H1 (cell line): Measurements from ENCODE around the gene NUP188. TPM values are rescaled to one million over a fixed set of nuclear protein-coding genes. Genes with fewer than 3 reads are reported as not detected.

Source experiments
- KDM5A ChIP-seq: fragments of 200-600 bp; IDR thresholded peaks from 2 replicates; pipeline ENCODE4 v1.7.1; 2012; ENCODE audit warnings: mild to moderate bottlenecking, low read length, inconsistent platforms, mixed read lengths
- SIRT6 ChIP-seq: IDR thresholded peaks from one replicate; pipeline ENCODE4 v1.7.1; 2012; ENCODE audit warnings: low read length, inconsistent platforms
- SIX5 ChIP-seq: IDR thresholded peaks from 2 replicates; pipeline ENCODE4 v1.6.1; 2011; ENCODE audit warnings: mild to moderate bottlenecking, low read depth, low read length
- SRF ChIP-seq: IDR thresholded peaks from 2 replicates; pipeline ENCODE4 v1.6.1; 2011; ENCODE audit warnings: mild to moderate bottlenecking, low read depth, low read length, moderate library complexity
- polyA plus RNA-seq, 7 experiments: library from polyadenylated mRNA; depleted of rRNA in 3 of 7; stranded (reverse) in 5 of 7; unstranded in 2 of 7; fragments of >200 nt in 5 of 7; fragments of 200-250 nt in 2 of 7; gene quantifications; 1 replicate in 5 of 7; 2 replicates in 1 of 7; 4 replicates in 1 of 7; pipeline versions ENCODE4 v1.2.1 to v1.2.3, GENCODE V29; 2011 to 2013; ENCODE audit warnings: missing spikeins in 2 of 7, mixed read lengths in 2 of 7
- total RNA-seq: library from RNA; stranded (reverse); fragmentation: NEBNext Ultra II Directional; extraction: Animal tissue kit (Norgen Biotek cat#: 25700); gene quantifications from 2 replicates; pipeline ENCODE4 v1.2.1, GENCODE V29; 2021
- TF ChIP-seq, protein P1 (sequence below): fragments of 300-600 bp; sonication (generic); IDR thresholded peaks from 2 replicates; pipeline ENCODE4 v1.7.1; 2012; ENCODE audit warnings: low read length, moderate library complexity, mild to moderate bottlenecking, inconsistent platforms; ENCODE audit not compliant: insufficient replicate concordance
- TF ChIP-seq, protein P2 (sequence below): IDR thresholded peaks from 2 replicates; pipeline ENCODE4 v1.6.1; 2012; ENCODE audit warnings: low read length, inconsistent platforms

Gene NUP188
- total and polyA plus RNA-seq, 2 of the 8 experiments (the other 6 are each of a cell fraction or from before 2014, with no cell fraction given): 90.1 to 111 TPM

DNA sequence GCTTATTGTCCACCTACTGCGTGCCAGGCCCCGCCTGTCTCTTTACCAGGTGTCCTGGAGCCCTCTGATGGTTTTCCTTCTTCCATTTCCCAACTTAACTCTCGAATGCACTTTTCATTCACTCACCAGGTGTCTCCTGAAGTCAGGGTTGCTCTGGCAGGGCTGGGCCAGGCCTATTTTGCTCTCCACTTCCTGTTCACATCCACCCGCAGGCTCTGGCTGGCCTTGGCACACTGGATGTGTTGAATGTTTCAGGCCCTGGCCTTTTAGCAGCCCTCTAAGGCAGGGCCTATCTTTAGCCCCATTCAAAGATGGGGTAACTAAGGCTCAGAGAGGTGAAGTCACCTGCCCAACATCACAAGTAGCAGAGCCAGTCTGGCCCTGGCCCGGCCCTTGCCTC, 49.1 kb upstream of the NUP188 start (continued):
- TF ChIP-seq, protein P1, sequence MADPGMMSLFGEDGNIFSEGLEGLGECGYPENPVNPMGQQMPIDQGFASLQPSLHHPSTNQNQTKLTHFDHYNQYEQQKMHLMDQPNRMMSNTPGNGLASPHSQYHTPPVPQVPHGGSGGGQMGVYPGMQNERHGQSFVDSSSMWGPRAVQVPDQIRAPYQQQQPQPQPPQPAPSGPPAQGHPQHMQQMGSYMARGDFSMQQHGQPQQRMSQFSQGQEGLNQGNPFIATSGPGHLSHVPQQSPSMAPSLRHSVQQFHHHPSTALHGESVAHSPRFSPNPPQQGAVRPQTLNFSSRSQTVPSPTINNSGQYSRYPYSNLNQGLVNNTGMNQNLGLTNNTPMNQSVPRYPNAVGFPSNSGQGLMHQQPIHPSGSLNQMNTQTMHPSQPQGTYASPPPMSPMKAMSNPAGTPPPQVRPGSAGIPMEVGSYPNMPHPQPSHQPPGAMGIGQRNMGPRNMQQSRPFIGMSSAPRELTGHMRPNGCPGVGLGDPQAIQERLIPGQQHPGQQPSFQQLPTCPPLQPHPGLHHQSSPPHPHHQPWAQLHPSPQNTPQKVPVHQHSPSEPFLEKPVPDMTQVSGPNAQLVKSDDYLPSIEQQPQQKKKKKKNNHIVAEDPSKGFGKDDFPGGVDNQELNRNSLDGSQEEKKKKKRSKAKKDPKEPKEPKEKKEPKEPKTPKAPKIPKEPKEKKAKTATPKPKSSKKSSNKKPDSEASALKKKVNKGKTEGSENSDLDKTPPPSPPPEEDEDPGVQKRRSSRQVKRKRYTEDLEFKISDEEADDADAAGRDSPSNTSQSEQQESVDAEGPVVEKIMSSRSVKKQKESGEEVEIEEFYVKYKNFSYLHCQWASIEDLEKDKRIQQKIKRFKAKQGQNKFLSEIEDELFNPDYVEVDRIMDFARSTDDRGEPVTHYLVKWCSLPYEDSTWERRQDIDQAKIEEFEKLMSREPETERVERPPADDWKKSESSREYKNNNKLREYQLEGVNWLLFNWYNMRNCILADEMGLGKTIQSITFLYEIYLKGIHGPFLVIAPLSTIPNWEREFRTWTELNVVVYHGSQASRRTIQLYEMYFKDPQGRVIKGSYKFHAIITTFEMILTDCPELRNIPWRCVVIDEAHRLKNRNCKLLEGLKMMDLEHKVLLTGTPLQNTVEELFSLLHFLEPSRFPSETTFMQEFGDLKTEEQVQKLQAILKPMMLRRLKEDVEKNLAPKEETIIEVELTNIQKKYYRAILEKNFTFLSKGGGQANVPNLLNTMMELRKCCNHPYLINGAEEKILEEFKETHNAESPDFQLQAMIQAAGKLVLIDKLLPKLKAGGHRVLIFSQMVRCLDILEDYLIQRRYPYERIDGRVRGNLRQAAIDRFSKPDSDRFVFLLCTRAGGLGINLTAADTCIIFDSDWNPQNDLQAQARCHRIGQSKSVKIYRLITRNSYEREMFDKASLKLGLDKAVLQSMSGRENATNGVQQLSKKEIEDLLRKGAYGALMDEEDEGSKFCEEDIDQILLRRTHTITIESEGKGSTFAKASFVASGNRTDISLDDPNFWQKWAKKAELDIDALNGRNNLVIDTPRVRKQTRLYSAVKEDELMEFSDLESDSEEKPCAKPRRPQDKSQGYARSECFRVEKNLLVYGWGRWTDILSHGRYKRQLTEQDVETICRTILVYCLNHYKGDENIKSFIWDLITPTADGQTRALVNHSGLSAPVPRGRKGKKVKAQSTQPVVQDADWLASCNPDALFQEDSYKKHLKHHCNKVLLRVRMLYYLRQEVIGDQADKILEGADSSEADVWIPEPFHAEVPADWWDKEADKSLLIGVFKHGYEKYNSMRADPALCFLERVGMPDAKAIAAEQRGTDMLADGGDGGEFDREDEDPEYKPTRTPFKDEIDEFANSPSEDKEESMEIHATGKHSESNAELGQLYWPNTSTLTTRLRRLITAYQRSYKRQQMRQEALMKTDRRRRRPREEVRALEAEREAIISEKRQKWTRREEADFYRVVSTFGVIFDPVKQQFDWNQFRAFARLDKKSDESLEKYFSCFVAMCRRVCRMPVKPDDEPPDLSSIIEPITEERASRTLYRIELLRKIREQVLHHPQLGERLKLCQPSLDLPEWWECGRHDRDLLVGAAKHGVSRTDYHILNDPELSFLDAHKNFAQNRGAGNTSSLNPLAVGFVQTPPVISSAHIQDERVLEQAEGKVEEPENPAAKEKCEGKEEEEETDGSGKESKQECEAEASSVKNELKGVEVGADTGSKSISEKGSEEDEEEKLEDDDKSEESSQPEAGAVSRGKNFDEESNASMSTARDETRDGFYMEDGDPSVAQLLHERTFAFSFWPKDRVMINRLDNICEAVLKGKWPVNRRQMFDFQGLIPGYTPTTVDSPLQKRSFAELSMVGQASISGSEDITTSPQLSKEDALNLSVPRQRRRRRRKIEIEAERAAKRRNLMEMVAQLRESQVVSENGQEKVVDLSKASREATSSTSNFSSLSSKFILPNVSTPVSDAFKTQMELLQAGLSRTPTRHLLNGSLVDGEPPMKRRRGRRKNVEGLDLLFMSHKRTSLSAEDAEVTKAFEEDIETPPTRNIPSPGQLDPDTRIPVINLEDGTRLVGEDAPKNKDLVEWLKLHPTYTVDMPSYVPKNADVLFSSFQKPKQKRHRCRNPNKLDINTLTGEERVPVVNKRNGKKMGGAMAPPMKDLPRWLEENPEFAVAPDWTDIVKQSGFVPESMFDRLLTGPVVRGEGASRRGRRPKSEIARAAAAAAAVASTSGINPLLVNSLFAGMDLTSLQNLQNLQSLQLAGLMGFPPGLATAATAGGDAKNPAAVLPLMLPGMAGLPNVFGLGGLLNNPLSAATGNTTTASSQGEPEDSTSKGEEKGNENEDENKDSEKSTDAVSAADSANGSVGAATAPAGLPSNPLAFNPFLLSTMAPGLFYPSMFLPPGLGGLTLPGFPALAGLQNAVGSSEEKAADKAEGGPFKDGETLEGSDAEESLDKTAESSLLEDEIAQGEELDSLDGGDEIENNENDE: no peak
- TF ChIP-seq SIRT6: no peak
- no peak for TF ChIP-seq SIX5
- TF ChIP-seq, protein P2, sequence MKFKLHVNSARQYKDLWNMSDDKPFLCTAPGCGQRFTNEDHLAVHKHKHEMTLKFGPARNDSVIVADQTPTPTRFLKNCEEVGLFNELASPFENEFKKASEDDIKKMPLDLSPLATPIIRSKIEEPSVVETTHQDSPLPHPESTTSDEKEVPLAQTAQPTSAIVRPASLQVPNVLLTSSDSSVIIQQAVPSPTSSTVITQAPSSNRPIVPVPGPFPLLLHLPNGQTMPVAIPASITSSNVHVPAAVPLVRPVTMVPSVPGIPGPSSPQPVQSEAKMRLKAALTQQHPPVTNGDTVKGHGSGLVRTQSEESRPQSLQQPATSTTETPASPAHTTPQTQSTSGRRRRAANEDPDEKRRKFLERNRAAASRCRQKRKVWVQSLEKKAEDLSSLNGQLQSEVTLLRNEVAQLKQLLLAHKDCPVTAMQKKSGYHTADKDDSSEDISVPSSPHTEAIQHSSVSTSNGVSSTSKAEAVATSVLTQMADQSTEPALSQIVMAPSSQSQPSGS: no peak
- no peak for TF ChIP-seq KDM5A
- TF ChIP-seq SRF: no peak
